ENCODE data around the gene FAM200C. TPM values are rescaled to one million over a fixed set of nuclear protein-coding genes. Genes with fewer than 3 reads are reported as not detected.

FAM200C gene
- total RNA-seq, 2 experiments from 2014 or later = 1.1 to 1.4 TPM

DNA sequence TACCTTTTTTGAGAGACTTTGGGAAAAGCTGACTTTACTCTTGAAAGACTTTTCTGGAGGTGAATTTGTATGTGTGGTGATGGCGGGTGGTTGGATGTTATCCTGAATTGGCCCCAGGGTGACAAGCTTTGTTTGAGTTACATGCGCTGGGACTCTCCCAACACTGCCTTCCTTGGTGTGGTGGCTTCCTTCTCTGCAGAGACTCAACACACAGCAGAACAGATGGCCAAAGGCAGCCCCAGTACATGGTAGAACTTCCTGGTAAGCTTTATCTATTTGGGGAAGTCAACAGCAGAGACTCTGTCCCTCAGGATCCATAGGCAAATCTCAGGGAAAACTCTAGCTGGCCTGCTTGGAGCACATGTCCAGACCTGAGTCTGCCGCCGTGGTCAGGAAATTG is 47.5 kb downstream of the FAM200C start:
- Mint-ChIP-seq H3K4me1 (ENCODE audit: low read depth) (no peaks in the 10 kb centered on the region), H3K27ac (no peak overlapping the region), H3K4me3 (no peak overlapping the region), H3K27me3 (no peaks in the 10 kb centered on the region), H3K36me3 (no peaks in the 10 kb centered on the region), H3K9me3 (no peaks in the 10 kb centered on the region)
- intact Hi-C loops (cut with micrococcal nuclease) = no loop called here
- CTCF ChIA-PET = interaction anchor here (1.1 kb wide), 1 partner anchor 330 kb away, joined by 6 read pairs; no protein-coding TSS in a partner anchor
- no peak for DNase-seq
- POLR2A ChIA-PET = no interaction called here

DNA sequence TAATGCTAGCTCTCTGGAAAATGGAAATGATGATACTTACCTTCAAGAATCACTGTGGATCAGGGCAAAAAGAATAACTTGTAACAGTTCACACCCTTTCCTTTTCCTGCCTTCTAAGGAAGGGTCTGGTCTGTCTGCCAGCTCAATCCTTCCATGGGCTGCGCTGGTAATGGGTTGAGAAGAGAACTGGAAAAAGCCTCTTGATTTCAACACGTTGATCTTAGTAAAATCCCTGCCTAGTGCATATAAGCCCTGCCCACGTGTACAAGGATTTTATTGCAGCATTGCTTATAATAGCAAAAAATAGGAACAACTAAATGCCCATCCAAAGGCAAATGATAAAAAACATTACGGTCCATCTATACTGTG is 49.9 kb downstream of the FAM200C start:
- ChIA-PET CTCF (interaction anchor here (9.3 kb wide), 1 partner anchor 150 kb away, joined by 104 read pairs; no protein-coding TSS in a partner anchor), POLR2A (interaction anchor here (0.6 kb wide), 1 partner anchor 50 kb away, joined by 5 read pairs; no protein-coding TSS in a partner anchor)
- DNase-seq = no peak
- H3K27ac Mint-ChIP-seq = no peak overlapping the region
- H3K36me3 Mint-ChIP-seq = no peaks in the 10 kb centered on the region
- H3K9me3 Mint-ChIP-seq = no peaks in the 10 kb centered on the region
- H3K27me3 Mint-ChIP-seq = no peaks in the 10 kb centered on the region
- no peak overlapping the region for H3K4me3 Mint-ChIP-seq
- intact Hi-C loops (cut with micrococcal nuclease) = loop anchor here (5.0 kb wide), 2 partner anchors 833 to 908 kb away; no protein-coding TSS in a partner anchor
- no peaks in the 10 kb centered on the region for H3K4me1 Mint-ChIP-seq (ENCODE audit: low read depth)

DNA sequence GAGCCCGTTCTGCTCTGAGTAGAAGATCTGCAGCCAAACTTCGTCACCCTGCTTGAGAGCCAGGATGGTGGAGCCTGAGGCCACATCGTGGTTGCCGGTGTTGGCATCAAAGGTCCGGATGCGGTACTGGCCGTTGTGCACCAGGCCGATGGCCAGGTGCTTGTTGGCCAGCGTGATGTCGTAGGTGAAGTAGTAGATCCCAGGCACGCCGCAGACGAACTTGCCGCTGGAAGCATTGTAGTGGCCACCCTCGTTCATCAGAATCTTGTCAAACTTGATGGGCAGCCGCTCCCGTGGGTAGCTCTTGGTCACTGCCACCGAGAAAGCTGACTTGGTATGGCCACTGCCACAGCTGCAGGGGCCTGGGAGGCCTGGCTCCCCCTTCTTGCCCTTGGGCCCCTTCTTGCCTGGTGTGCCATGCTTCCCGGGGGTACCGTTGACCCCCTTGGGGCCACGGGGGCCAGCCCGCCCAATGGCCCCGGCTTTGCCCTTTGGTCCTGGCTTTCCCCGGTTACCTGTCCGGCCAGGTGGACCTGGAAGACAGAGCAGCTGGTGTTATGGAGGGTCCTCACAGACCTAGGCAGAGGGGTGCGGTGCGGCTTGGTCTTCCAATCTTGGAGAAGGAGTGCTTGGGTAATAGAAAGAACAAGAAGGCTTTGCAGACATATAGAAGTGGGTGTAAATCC is 50.5 kb downstream of the FAM200C start:
- no peaks in the 10 kb centered on the region for H3K4me1 Mint-ChIP-seq (ENCODE audit: low read depth)
- CTCF ChIA-PET = interaction anchor here (9.3 kb wide), 1 partner anchor 150 kb away, joined by 104 read pairs; no protein-coding TSS in a partner anchor
- no peaks in the 10 kb centered on the region for H3K9me3 Mint-ChIP-seq

DNA sequence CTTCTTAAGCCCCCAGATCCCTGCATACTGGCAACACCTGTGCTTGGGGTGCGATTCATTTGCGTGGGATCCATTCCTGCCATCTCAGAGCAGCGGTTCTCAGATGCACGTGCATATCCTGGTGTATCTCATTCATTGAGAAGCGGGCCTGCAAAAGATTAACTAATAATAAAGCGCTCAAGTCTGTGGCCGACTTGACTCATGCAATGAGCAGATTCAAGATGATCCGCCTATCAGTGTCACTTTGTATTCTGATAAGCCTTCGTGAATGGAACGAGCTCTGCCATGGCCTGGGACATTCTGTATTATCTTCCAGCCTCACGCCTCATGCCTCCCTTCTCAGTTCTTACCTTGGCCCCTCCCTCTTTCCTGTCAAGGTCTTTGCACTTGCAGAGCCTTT is 51.8 kb downstream of the FAM200C start:
- Mint-ChIP-seq H3K4me3 (no peak overlapping the region), H3K36me3 (no peaks in the 10 kb centered on the region), H3K27ac (no peak overlapping the region), H3K9me3 (no peaks in the 10 kb centered on the region), H3K4me1 (ENCODE audit: low read depth) (no peaks in the 10 kb centered on the region), H3K27me3 (peaks cover 2% of the 10 kb centered on the region)
- DNase-seq = no peak
- POLR2A ChIA-PET = no interaction called here
- CTCF ChIA-PET = interaction anchor here (1.2 to 9.3 kb wide), 3 partner anchors 148 to 326 kb away, joined by 5 to 104 read pairs (median 8); no protein-coding TSS in a partner anchor
- intact Hi-C loops (cut with micrococcal nuclease) = loop anchor here (5.0 kb wide), 2 partner anchors 831 to 906 kb away; no protein-coding TSS in a partner anchor

More for the DNA sequence above, 50.5 kb downstream of the FAM200C start:
- Mint-ChIP-seq H3K36me3 (no peaks in the 10 kb centered on the region), H3K4me3 (no peak overlapping the region), H3K27ac (no peak overlapping the region), H3K27me3 (no peaks in the 10 kb centered on the region)
- DNase-seq = no peak
- POLR2A ChIA-PET = no interaction called here
- intact Hi-C loops (cut with micrococcal nuclease) = loop anchor here (5.0 kb wide), 2 partner anchors 832 to 907 kb away; no protein-coding TSS in a partner anchor

DNA sequence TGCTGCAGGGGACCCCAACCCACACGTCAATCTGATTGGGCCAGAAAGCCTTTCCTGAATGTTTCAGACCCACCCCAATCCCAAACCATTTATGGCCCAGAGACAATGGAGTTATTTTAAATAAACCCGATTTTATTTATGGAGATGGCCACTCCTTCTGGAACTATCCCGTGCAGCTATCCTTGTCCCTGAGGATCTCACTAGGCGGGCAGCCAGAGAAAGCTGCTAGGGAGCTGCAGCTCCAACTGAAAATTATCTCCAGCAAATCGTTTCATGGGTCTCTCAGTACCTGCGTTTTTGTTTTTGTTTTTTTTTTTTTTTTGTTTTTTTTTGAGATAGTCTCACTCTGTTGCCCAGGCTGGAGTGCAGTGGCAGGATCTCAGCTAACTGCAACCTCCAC is 52.4 kb downstream of the FAM200C start:
- ChIA-PET POLR2A (no interaction called here), CTCF (interaction anchor here (1.2 to 9.3 kb wide), 3 partner anchors 148 to 325 kb away, joined by 5 to 104 read pairs (median 8); no protein-coding TSS in a partner anchor)
- no peak for DNase-seq
- H3K27ac Mint-ChIP-seq = no peak overlapping the region
- peaks cover 2% of the 10 kb centered on the region for H3K27me3 Mint-ChIP-seq
- intact Hi-C loops (cut with micrococcal nuclease) = loop anchor here (5.0 kb wide), 2 partner anchors 830 to 905 kb away; no protein-coding TSS in a partner anchor
- no peaks in the 10 kb centered on the region for H3K36me3 Mint-ChIP-seq
- no peaks in the 10 kb centered on the region for H3K9me3 Mint-ChIP-seq
- no peak overlapping the region for H3K4me3 Mint-ChIP-seq
- no peaks in the 10 kb centered on the region for H3K4me1 Mint-ChIP-seq (ENCODE audit: low read depth)

Other genes with a start within 250 kb of the FAM200C start
- gene FABP6, start 170.5 kb downstream of the FAM200C start, total RNA-seq = not detected
- not detected for gene CCNJL, start 87.5 kb downstream of the FAM200C start, total RNA-seq
- not detected for gene C1QTNF2, start 29.4 kb downstream of the FAM200C start, total RNA-seq
- 10 to 100 TPM; 45.9 to 46.4 TPM for gene SLU7, start 19.0 kb upstream of the FAM200C start, total RNA-seq
- gene PTTG1, start 21.8 kb upstream of the FAM200C start, total RNA-seq = 100 to 1,000 TPM; 228 to 236 TPM

All from activated CD4-positive, alpha-beta memory T cell treated with anti-CD3 and anti-CD28 coated beads for 36 hours (primary cell).